ENCODE data around the gene BCL2L1. TPM values are rescaled to one million over a fixed set of nuclear protein-coding genes. Genes with fewer than 3 reads are reported as not detected.
A peak's percentile ranks its signal among the peaks of the same experiment; 100 is the strongest.

The BCL2L1 gene
- total RNA-seq, 1 experiment from 2014 or later, result 277 TPM

- Histone ChIP-seq H3K36me3 (ENCODE audit: low read depth, low read length) (peaks cover 52% of the 10 kb centered on the region), H3F3A (ENCODE audit: low read length, unreplicated experiment) (no peaks in the 10 kb centered on the region), H3K4me3 (ENCODE audit: low read length) (no peak overlapping the region), H3K27ac (ENCODE audit: low read length) (peak overlapping the region; percentile 62), H3K9ac (ENCODE audit: low read length) (no peak overlapping the region), H2AFZ (ENCODE audit: low read length) (no peak overlapping the region), H3K79me2 (ENCODE audit: low read length) (peaks cover 99% of the 10 kb centered on the region), H3K4me1 (ENCODE audit: insufficient read depth, low read length) (peaks cover 75% of the 10 kb centered on the region), H3K4me2 (ENCODE audit: low read length) (peak overlapping the region; percentile 20), H3K9me2 (replicated peaks; ENCODE audit: low read length) (no peaks in the 10 kb centered on the region), H3K27me3 (ENCODE audit: low read length) (no peaks in the 10 kb centered on the region), H4K20me1 (ENCODE audit: low read length) (no peaks in the 10 kb centered on the region), H3K9me3 (ENCODE audit: low read length) (no peaks in the 10 kb centered on the region)
- BruUV-seq (replicated peaks), result TSS peak; percentile 60
- POLR2A ChIA-PET (ENCODE audit: unreplicated experiment), result interaction anchor here (1.0 to 2.0 kb wide), 3 partner anchors 14 to 37 kb away, joined by 6 to 11 read pairs (median 8); partner anchors contain the start of gene BCL2L1
- TF ChIP-seq CTCF (conservative IDR thresholded peaks at IDR 0.05; ENCODE audit: low read depth, low read length), result no peak
- no peak for TF ChIP-seq EZH2phosphoT487 (IDR thresholded peaks at IDR 0.05; ENCODE audit: borderline replicate concordance, low read length)
- TF ChIP-seq EZH2 (IDR thresholded peaks at IDR 0.05; ENCODE audit: low read length, unreplicated experiment), result no peak
- CTCF ChIA-PET, result interaction anchor here (1.1 kb wide), 1 partner anchor 25 kb away, joined by 3 read pairs; no protein-coding TSS in a partner anchor
- DNase-seq (peak; percentile 88), ATAC-seq (peak; percentile 47)
- intact Hi-C loops (cut with micrococcal nuclease), result no loop called here
Measured at GRCh38 chr20:31698803-31699718, 23.6 kb downstream of the BCL2L1 start.

DNA sequence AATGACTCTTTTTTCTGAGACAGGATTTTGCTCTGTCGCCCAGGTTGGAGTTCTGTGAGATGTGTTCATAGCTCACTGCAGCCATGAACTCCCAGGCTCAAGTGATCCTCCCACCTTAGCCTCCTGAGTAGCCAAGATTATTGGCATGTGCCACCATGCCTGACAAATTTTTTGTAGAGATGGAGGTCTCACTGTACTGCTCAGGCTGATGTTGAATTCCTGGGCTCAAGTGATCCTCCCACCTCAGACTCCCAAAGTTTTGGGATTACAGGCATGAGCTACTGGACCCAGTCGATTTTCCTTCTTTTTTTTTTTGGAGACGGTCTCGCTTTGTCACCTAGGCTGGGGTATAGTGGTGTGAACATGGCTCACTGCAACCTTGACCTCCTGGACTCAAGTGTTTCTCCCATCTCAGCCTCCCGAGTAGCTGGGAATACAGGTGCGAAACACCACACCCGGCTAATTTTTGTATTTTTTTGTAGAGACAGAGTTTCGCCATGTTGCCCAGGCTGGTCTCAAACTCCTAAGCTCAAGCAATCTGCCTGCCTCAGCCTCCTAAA lies 24.3 kb downstream of the BCL2L1 start:
- peaks cover 76% of the 10 kb centered on the region for H3K4me1 ChIP-seq (ENCODE audit: insufficient read depth, low read length)
- ATAC-seq (no peak), DNase-seq (no peak)
- CTCF ChIA-PET, result interaction anchor here (1.1 kb wide), 1 partner anchor 26 kb away, joined by 3 read pairs; no protein-coding TSS in a partner anchor
- no peak overlapping the region for H3K4me2 ChIP-seq (ENCODE audit: low read length)
- no peak overlapping the region for H3K9ac ChIP-seq (ENCODE audit: low read length)
- H2AFZ ChIP-seq (ENCODE audit: low read length), result no peak overlapping the region
- H3K27ac ChIP-seq (ENCODE audit: low read length), result peak overlapping the region; percentile 62
- H3K27me3 ChIP-seq (ENCODE audit: low read length), result no peaks in the 10 kb centered on the region
- no peaks in the 10 kb centered on the region for H3F3A ChIP-seq (ENCODE audit: low read length, unreplicated experiment)
- H3K36me3 ChIP-seq (ENCODE audit: low read depth, low read length), result peaks cover 59% of the 10 kb centered on the region
- intact Hi-C loops (cut with micrococcal nuclease), result no loop called here
- no peaks in the 10 kb centered on the region for H3K9me2 ChIP-seq (replicated peaks; ENCODE audit: low read length)
- no peaks in the 10 kb centered on the region for H3K9me3 ChIP-seq (ENCODE audit: low read length)
- peaks cover 99% of the 10 kb centered on the region for H3K79me2 ChIP-seq (ENCODE audit: low read length)
- H3K4me3 ChIP-seq (ENCODE audit: low read length), result no peak overlapping the region
- TF ChIP-seq CTCF (conservative IDR thresholded peaks at IDR 0.05; ENCODE audit: low read depth, low read length), result no peak
- no peak for TF ChIP-seq EZH2phosphoT487 (IDR thresholded peaks at IDR 0.05; ENCODE audit: borderline replicate concordance, low read length)
- no peak for TF ChIP-seq EZH2 (IDR thresholded peaks at IDR 0.05; ENCODE audit: low read length, unreplicated experiment)
- no peaks in the 10 kb centered on the region for H4K20me1 ChIP-seq (ENCODE audit: low read length)
- POLR2A ChIA-PET (ENCODE audit: unreplicated experiment), result interaction anchor here (2.0 kb wide), 2 partner anchors 15 to 24 kb away, joined by 8 to 11 read pairs; partner anchors contain the start of gene BCL2L1
- no TSS peak for BruUV-seq (replicated peaks)

Measured in PC-3 (cell line).